ENCODE results near the gene ACOXL.

Gene ACOXL

GRCh38 chr2:110764931-110765330 lies 32.6 kb downstream of the ACOXL start:
- no peak for DNase-seq

DNA sequence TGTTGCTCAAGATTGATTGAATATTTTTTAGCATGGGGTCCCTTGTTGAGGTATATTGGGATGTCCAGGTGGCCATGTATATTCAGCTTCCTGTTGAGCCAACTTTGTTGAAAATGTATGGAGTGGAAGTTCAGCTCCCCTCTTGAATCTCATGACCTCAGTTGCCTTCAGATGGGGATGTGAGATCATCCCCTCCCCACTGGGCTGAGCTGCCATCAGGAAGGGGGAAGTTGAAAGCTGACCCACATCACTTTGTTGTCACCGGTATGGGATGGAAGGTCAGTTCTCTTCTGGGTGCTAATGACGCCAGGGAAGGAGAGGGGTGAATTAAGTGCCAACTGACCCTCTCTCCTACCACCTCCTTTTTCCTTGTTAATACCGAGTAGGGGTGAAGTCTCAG lies 33.9 kb downstream of the ACOXL start:
- no peak for DNase-seq

GRCh38 chr2:110768591-110768990 lies 36.2 kb downstream of the ACOXL start:
- DNase-seq: no peak

DNA sequence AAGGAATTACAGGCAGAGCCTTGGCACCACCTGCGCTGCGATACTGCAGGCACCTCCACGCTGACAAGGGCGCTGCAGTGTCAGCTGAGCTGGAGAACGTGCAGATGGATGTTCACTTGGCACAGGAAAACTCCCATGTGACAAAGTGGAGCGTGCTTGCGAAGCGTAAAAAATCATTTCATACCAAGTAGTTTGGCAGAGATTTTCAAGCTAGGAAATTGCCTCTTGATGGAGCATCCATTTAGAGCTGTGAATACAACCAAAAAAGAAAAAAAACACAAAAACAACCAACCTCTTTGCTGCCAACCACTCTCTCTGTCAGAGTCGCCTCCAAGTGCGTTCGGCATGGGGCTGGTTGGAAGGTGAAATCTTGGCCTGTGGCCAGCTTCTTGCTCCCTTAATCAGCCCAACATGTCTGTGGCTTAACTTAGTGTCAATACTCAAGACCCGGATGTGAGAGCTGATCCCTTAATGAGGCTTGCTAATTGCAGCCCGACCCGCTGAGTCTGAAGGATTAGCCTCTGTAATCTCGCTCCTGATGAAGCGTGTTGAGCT lies 38.1 kb downstream of the ACOXL start:
- DNase-seq: no peak

DNA sequence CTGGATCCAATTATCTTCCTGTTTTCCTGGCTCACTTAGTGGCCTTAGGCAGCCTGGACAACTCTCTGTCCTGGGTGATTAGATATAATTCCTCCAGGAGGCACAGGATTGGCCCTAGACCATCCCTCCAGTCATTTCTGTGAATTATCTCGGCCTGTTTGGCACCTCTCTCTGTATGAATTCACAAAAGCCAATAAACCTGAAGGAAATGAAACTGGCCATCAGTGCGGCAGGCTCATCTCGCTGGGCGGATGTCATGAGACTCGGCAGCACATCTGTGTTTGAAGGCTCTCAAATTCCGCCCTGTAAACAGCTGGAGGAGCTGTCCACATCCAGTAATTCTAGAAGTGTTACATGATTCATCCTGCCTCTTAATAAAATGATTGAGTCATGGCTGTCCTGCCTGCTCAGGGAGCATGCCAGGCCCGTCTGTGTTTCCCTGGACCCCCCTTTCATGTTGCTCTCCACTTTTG lies 38.6 kb downstream of the ACOXL start:
- DNase-seq: no peak

GRCh38 chr2:110771547-110772382 lies 39.4 kb downstream of the ACOXL start:
- DNase-seq: no peak

- no peak for DNase-seq
Observed at GRCh38 chr2:110772383-110772755, 40.0 kb downstream of the ACOXL start.

GRCh38 chr2:110773401-110773921 lies 41.1 kb downstream of the ACOXL start:
- DNase-seq: no peak

GRCh38 chr2:110774701-110775100 lies 42.3 kb downstream of the ACOXL start:
- DNase-seq: no peak

- no peak for DNase-seq
Observed at GRCh38 chr2:110777531-110778311, 45.3 kb downstream of the ACOXL start.

DNA sequence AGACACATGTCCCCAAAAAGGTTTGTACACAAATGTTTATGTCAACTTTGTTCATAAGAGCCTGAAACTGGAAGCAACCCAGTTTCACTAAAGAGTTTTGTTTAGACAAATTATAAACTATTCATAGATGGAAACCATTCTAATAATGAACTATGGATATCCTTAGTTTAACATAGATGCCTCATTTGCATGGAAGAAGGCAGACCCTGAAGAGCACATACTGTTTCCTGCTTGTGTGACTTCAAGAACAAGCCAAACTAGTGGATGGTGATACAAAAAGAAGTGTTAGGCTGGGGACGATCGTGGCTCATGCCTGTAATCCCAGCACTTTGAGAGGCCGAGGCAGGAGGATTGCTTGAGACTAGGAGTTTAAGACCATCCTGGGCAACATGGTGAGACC lies 48.1 kb downstream of the ACOXL start:
- no peak for DNase-seq

DNA sequence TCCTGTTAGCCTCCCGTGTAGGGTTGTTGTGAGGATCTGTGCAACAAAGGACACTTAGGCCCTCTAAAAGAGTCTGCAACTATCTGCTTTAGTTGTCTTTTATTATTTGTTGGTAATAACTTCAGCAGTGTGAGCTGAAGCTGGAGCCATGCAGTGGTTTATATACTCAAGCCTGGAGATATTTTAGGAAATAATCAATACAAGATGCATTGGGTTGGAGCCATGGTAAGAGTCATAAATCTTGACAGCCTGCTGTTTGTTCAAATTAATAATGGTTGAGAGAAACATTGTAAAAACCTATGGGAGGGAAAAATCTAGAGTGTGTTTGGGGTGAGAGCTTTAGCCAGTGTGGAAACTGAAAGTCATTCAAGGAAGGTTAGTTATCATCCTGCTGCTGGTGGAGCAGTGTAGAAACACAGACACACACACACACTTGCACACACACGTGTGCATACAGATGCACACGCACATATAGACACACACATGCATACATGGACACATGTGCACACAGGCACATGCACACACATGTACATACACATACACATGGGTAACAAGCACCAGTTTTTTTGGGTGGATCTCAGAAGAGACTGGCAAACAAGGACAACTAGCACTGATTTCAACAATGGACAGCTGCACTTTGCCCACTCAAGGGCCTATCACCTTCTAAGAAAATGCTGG lies 51.0 kb downstream of the ACOXL start:
- no peak for DNase-seq

GRCh38 chr2:110784047-110784631 lies 51.8 kb downstream of the ACOXL start:
- DNase-seq: no peak

- no peak for DNase-seq
Observed at GRCh38 chr2:110785439-110785838, 53.1 kb downstream of the ACOXL start.

- no peak for DNase-seq
Observed at GRCh38 chr2:110788976-110789375, 56.6 kb downstream of the ACOXL start.

- no peak for DNase-seq
Observed at GRCh38 chr2:110789706-110790105, 57.3 kb downstream of the ACOXL start.

- DNase-seq: no peak
Observed at GRCh38 chr2:110790907-110791306, 58.5 kb downstream of the ACOXL start.

GRCh38 chr2:110791435-110791834 lies 59.1 kb downstream of the ACOXL start:
- DNase-seq: no peak

DNA sequence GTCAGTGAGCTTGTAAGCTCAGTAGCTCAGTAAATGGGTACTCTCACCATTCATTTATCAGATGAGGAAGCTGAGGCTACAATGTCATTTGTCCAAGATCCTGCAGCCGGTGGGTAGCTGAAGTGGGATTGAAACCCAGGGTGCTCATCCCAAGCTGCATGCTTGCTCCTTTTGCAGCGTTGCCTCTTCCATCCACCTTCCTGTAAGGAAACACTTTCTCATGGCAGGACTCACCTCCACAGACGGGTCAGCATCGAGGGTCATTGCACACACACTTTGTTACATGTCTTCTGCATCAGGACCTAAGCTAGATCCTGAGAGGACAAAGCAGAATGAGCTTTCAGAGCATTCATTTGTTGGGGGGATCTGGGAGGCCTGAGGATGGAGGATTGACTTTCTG lies 60.7 kb downstream of the ACOXL start:
- no peak for DNase-seq

- DNase-seq: no peak
Observed at GRCh38 chr2:110794390-110794789, 62.0 kb downstream of the ACOXL start.

- DNase-seq: no peak
Observed at GRCh38 chr2:110794951-110795350, 62.6 kb downstream of the ACOXL start.

DNA sequence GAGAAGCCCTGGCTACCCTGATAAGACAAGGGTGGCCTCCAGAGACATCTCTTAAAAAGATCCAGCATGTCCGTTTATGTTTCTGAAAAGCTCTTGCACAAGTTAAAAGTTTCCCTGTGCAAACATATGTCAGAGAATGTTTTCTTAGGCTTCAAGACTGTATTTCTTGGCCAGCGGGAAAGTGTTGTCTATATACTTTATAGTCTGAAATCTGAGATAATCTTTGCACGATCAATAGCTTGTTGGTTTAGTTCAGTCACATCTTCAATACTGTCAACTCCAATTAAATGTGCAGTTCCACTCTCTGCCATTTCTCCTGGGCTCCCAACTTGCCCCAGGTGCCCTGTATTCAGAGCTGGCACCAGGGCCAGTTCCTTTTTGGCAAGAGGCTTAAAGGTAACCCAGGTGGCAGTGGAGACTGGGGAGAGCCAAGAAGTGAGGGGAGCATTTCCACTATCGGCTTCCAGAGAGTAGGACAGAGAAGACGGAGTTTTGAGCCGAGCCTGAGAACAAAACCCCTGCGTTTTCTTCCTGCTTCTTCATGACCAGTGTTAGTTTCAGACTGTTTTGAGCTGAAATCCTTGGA lies 64.4 kb downstream of the ACOXL start:
- DNase-seq: no peak

Measured in amniotic stem cell (primary cell).